ENCODE data around the gene SLC39A12.

GRCh38 chr10:18079665-18080295 is 128.1 kb downstream of the SLC39A12 start:
- TF ChIP-seq CTCF (IDR thresholded peaks at IDR 0.05 in 4 of 5, conservative IDR thresholded peaks at IDR 0.05 in 1 of 5) (no peak), POLR2A (IDR thresholded peaks at IDR 0.05) (no peak)
